Endothelial cell of umbilical vein (primary cell): Measurements from ENCODE around the gene SSC5D. TPM values are rescaled to one million over a fixed set of nuclear protein-coding genes. Genes with fewer than 3 reads are reported as not detected.
"Not testable (repeated sequence)": the region's sequence is repeated elsewhere in the genome, so short reads cannot be mapped to it uniquely, and the experiment has no call there.

ENCODE experiments used
- BruUV-seq: library from RNA; stranded (reverse); fragments of 400-500 nt; replicated peaks from 2 replicates; lab custom pipeline; 2021; lab: Mats Ljungman, UMichigan
- CTCF ChIA-PET: fragments of 300-600, 350-600 bp; sonication (Branson Sonifier 250); formaldehyde crosslinking; loops from one replicate; lab custom pipeline; 2021; ENCODE audit warnings: antibody characterized with exemption, inconsistent platforms; lab: Charles Lee
- POLR2A ChIA-PET: fragments of 300-600, 350-600 bp; sonication (Branson Sonifier 250); formaldehyde crosslinking; loops from one replicate; lab custom pipeline; 2021; ENCODE audit warnings: antibody characterized with exemption, inconsistent platforms; lab: Charles Lee
- DNase-seq: peaks from one replicate; pipeline ENCODE4 v3.0.0-alpha.2; 2011; ENCODE audit warnings: low read depth, low spot score
- FAIRE-seq: peaks from 2 replicates; lab custom pipeline; 2011; peaks lifted over from hg19 to GRCh38; lab: Jason Lieb, UNC
- H2AFZ ChIP-seq: 2 replicates; pipeline ENCODE4 v1.6.0; 2012; ENCODE audit warnings: low read depth, low read length, control low read depth, inconsistent platforms
- H3K27ac ChIP-seq: 2 replicates; pipeline ENCODE4 v1.5.1; 2011; ENCODE audit warnings: low read depth, mild to moderate bottlenecking, control low read depth, low read length, moderate library complexity; ENCODE audit not compliant: insufficient read depth
- H3K27me3 ChIP-seq, 2 experiments: 2 replicates each; pipeline versions ENCODE4 v1.6.0 to v1.6.1; 2011; ENCODE audit warnings: low read length in 2 of 2, mixed read lengths in 1 of 2; ENCODE audit not compliant: control insufficient read depth in 2 of 2, insufficient read depth in 2 of 2
- H3K36me3 ChIP-seq, 2 experiments: 2 replicates in 1 of 2; 3 replicates in 1 of 2; pipeline ENCODE4 v1.5.1; 2011; ENCODE audit warnings: low read length in 2 of 2, mild to moderate bottlenecking in 1 of 2, moderate library complexity in 1 of 2; ENCODE audit not compliant: control insufficient read depth in 2 of 2, insufficient read depth in 2 of 2; ENCODE audit errors: extremely low read depth in 1 of 2
- H3K4me1 ChIP-seq: 3 replicates; pipeline ENCODE4 v1.5.1; 2011; ENCODE audit warnings: mild to moderate bottlenecking, low read length; ENCODE audit not compliant: control insufficient read depth, insufficient read depth; ENCODE audit errors: extremely low read depth
- H3K4me2 ChIP-seq: 2 replicates; pipeline ENCODE4 v1.6.1; 2011; ENCODE audit warnings: low read length, control low read depth, mixed read lengths; ENCODE audit not compliant: insufficient read depth
- H3K4me3 ChIP-seq, 3 experiments: fragments of 200-600 bp in 1 of 3; sonication (generic), shearing (Covaris generic) in 1 of 3; replicated peaks in 1 of 3; 2 replicates each; pipeline ENCODE4 v1.5.1; 2011 to 2016; ENCODE audit warnings: control low read depth in 3 of 3, low read length in 3 of 3, mild to moderate bottlenecking in 2 of 3, inconsistent platforms in 1 of 3, low read depth in 1 of 3, moderate library complexity in 1 of 3; ENCODE audit not compliant: insufficient read depth in 1 of 3
- H3K79me2 ChIP-seq: 2 replicates; pipeline ENCODE4 v1.6.0; 2012; ENCODE audit warnings: low read length, inconsistent platforms; ENCODE audit not compliant: control insufficient read depth, insufficient read depth
- H3K9ac ChIP-seq: replicated peaks from 2 replicates; pipeline ENCODE3; 2011; ENCODE audit warnings: low read length, control low read depth; ENCODE audit not compliant: insufficient read depth; ENCODE audit errors: extremely low read depth
- H3K9me1 ChIP-seq: replicated peaks from 3 replicates; pipeline ENCODE4 v1.6.0; 2011; ENCODE audit warnings: mild to moderate bottlenecking, low read length; ENCODE audit not compliant: control insufficient read depth, insufficient read depth; ENCODE audit errors: extremely low read depth
- H3K9me3 ChIP-seq: replicated peaks from 2 replicates; pipeline ENCODE4 v1.5.1; 2012; ENCODE audit warnings: low read length, inconsistent platforms; ENCODE audit not compliant: control insufficient read depth, insufficient read depth
- H4K20me1 ChIP-seq: replicated peaks from 2 replicates; pipeline ENCODE3; 2011; ENCODE audit warnings: mild to moderate bottlenecking, low read length; ENCODE audit not compliant: control insufficient read depth, insufficient read depth; ENCODE audit errors: extremely low read depth
- JUN ChIP-seq: IDR thresholded peaks from 2 replicates; pipeline ENCODE4 v1.6.1; 2011; ENCODE audit warnings: borderline replicate concordance, low read depth; ENCODE audit not compliant: insufficient read length, insufficient read depth
- dilution Hi-C: fragments of 300-500 bp; cut with MboI; formaldehyde crosslinking; loops from one replicate; pipeline ENCODE4 v1.15.0; 2019; ENCODE audit warnings: low sequenced_read_pairs; ENCODE audit not compliant: extremely low pct_ligation_motif_present
- intact Hi-C: fragments of 100-400 bp; cut with micrococcal nuclease; formaldehyde crosslinking; loops from one replicate; pipeline ENCODE4 v1.10.0; 2022
- polyA plus RNA-seq, 4 experiments: library from polyadenylated mRNA; depleted of rRNA in 3 of 4; stranded (reverse) in 3 of 4; unstranded in 1 of 4; fragments of >200 nt; gene quantifications; 2 replicates each; pipeline versions ENCODE4 v1.2.1 to v1.2.3, GENCODE V29; 2011 to 2012; ENCODE audit warnings: missing spikeins in 1 of 4
- total RNA-seq: library from RNA; stranded (reverse); gene quantifications from 2 replicates; pipeline ENCODE4 v1.2.3, GENCODE V29; 2021
- TF ChIP-seq, protein P1 (sequence below), 2 donors: IDR thresholded peaks; 1 replicate in 1 of 2; 2 replicates in 1 of 2; pipeline ENCODE4 v1.5.1; 2011; ENCODE audit warnings: low read length in 2 of 2, mild to moderate bottlenecking in 2 of 2, moderate library complexity in 2 of 2, control low read depth in 1 of 2, inconsistent platforms in 1 of 2, low read depth in 1 of 2; ENCODE audit not compliant: insufficient read depth in 1 of 2; ENCODE audit errors: extremely low read depth in 1 of 2
- TF ChIP-seq, protein P2 (sequence below): IDR thresholded peaks from 2 replicates; pipeline ENCODE4 v1.6.1; 2011; ENCODE audit not compliant: insufficient read depth, insufficient read length

The SSC5D gene
- total and polyA plus RNA-seq, 2 donors (not counting 3 experiments of a cell fraction or from before 2014, with no cell fraction given) = 0.47 to 1.3 TPM

DNA sequence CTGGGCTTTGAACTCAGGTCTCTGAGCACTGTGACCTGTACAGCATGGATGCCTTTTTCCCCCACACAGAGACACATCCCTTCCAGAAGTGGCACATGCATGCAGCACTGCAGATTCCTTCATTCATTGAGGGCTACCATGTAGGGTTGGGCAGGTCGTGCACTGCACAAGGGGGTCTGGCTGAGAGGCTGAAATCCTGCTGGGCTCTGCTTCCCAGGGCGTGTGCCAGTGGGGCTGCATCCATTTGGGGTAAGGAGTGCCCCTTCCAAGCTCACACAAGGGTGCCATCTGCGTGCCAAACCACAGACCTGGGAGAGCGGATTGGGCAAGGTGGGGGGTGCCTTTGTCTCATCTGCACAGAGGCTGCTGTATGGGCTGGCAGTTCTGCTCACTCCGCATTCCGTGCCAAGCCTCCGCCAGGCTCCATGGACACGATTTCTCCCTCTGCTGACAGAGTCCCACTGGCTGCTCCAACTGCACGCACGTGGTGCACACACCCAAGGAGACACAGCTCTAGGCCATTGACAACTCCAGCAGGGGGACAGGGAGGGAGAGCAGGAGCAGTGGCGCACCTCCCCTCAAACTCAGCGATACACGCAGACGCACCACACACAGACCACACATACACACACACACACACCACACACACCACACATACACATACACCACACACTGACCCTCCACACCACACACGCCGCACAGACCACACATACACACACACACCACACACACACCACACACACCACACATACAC is 40.6 kb upstream of the SSC5D start:
- ChIA-PET CTCF (interaction anchor here (0.7 to 0.8 kb wide), 2 partner anchors 287 to 306 kb away, joined by 3 read pairs; no protein-coding TSS in a partner anchor), POLR2A (no interaction called here)
- Histone ChIP-seq H3K4me3 (no peak overlapping the region), H3K9ac (no peak overlapping the region), H3K79me2 (no peaks in the 10 kb centered on the region), H3K27me3 (peaks cover 38% of the 10 kb centered on the region in 2 experiments), H2AFZ (no peak overlapping the region), H4K20me1 (no peaks in the 10 kb centered on the region), H3K27ac (no peak overlapping the region), H3K4me1 (no peaks in the 10 kb centered on the region), H3K36me3 (no peaks in the 10 kb centered on the region), H3K4me2 (no peak overlapping the region), H3K9me1 (no peaks in the 10 kb centered on the region), H3K9me3 (no peaks in the 10 kb centered on the region)
- BruUV-seq = no TSS peak
- dilution Hi-C loops = no loop called here
- intact Hi-C loops = no loop called here
- no peak for DNase-seq
- TF ChIP-seq, protein P1, sequence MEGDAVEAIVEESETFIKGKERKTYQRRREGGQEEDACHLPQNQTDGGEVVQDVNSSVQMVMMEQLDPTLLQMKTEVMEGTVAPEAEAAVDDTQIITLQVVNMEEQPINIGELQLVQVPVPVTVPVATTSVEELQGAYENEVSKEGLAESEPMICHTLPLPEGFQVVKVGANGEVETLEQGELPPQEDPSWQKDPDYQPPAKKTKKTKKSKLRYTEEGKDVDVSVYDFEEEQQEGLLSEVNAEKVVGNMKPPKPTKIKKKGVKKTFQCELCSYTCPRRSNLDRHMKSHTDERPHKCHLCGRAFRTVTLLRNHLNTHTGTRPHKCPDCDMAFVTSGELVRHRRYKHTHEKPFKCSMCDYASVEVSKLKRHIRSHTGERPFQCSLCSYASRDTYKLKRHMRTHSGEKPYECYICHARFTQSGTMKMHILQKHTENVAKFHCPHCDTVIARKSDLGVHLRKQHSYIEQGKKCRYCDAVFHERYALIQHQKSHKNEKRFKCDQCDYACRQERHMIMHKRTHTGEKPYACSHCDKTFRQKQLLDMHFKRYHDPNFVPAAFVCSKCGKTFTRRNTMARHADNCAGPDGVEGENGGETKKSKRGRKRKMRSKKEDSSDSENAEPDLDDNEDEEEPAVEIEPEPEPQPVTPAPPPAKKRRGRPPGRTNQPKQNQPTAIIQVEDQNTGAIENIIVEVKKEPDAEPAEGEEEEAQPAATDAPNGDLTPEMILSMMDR (IDR thresholded peaks at IDR 0.05; ENCODE audit: extremely low read depth in 1 of 2, insufficient read depth in 1 of 2, low read depth in 1 of 2, low read length in 2 of 2) = no peak
- no peak for TF ChIP-seq JUN
- TF ChIP-seq, protein P2, sequence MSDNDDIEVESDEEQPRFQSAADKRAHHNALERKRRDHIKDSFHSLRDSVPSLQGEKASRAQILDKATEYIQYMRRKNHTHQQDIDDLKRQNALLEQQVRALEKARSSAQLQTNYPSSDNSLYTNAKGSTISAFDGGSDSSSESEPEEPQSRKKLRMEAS = peak; percentile 12
- no peak for FAIRE-seq

DNA sequence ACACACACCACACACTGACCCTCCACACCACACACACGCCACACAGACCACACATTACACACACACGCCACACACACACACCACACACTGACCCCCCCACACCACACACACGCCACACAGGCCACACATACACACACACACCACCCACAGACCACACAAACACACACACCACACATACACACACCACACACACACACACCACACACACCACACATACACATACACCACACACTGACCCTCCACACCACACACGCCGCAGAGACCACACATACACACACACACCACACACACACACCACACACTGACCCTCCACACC is 40.1 kb upstream of the SSC5D start:
- intact Hi-C loops, H3K4me3 ChIP-seq, H3K79me2 ChIP-seq, H3K27ac ChIP-seq, CTCF ChIA-PET, dilution Hi-C loops, H3K9me3 ChIP-seq, H3K4me1 ChIP-seq, H3K9me1 ChIP-seq, H2AFZ ChIP-seq, H3K4me2 ChIP-seq, H4K20me1 ChIP-seq, H3K9ac ChIP-seq, POLR2A ChIA-PET, H3K36me3 ChIP-seq, FAIRE-seq, BruUV-seq, DNase-seq: not testable (repeated sequence)
- H3K27me3 ChIP-seq = peaks cover 38% of the 10 kb centered on the region in 2 experiments
